ENCODE measurements around the gene CRY2.
"Not testable (repeated sequence)": the region's sequence is repeated elsewhere in the genome, so short reads cannot be mapped to it uniquely, and the experiment has no call there.

CRY2 gene

GRCh38 chr11:45846974-45847910 lies at the start of gene CRY2:
CRY2 (plus strand) TSS chr11:45847475; CDS start chr11:45847491, 16 bp downstream.
- peak; percentile 96 to 98 (median 98) for DNase-seq

- no peak for DNase-seq
Measured at GRCh38 chr11:45798793-45799441, 48.4 kb upstream of the CRY2 start.

GRCh38 chr11:45799562-45799961 lies 47.7 kb upstream of the CRY2 start:
- DNase-seq = no peak

GRCh38 chr11:45800261-45800660 lies 47.0 kb upstream of the CRY2 start:
- no peak for DNase-seq

GRCh38 chr11:45801723-45802315 lies 45.5 kb upstream of the CRY2 start:
- no peak for DNase-seq

- no peak for DNase-seq
Measured at GRCh38 chr11:45802531-45803317, 44.6 kb upstream of the CRY2 start.

- peak; percentile 22 to 55 (median 28) for DNase-seq
Measured at GRCh38 chr11:45803971-45804760, 43.1 kb upstream of the CRY2 start.

GRCh38 chr11:45804761-45805304 lies 42.4 kb upstream of the CRY2 start, which contains the start of gene SLC35C1:
SLC35C1 (plus strand) TSS chr11:45805149; CDS start chr11:45805802, 653 bp downstream.
- DNase-seq = peak; percentile 85 to 97 (median 88)

- no peak for DNase-seq
Measured at GRCh38 chr11:45805305-45806071, 41.8 kb upstream of the CRY2 start.

- DNase-seq = no peak
Measured at GRCh38 chr11:45806072-45806933, 41.0 kb upstream of the CRY2 start.

GRCh38 chr11:45806937-45807791 lies 40.1 kb upstream of the CRY2 start:
- no peak for DNase-seq

GRCh38 chr11:45807792-45808238 lies 39.5 kb upstream of the CRY2 start:
- DNase-seq = no peak

- DNase-seq = not testable (repeated sequence)
Measured at GRCh38 chr11:45808427-45808826, 38.8 kb upstream of the CRY2 start.

- no peak for DNase-seq
Measured at GRCh38 chr11:45809456-45810395, 37.5 kb upstream of the CRY2 start.

GRCh38 chr11:45810431-45811108 lies 36.7 kb upstream of the CRY2 start:
- DNase-seq = no peak

GRCh38 chr11:45811109-45811435 lies 36.2 kb upstream of the CRY2 start:
- no peak for DNase-seq

All from activated naive CD4-positive, alpha-beta T cell (primary cell).